ENCODE measurements around the gene MAP3K20.
"Not testable (repeated sequence)": the region's sequence is repeated elsewhere in the genome, so short reads cannot be mapped to it uniquely, and the experiment has no call there.

The MAP3K20 gene

DNA sequence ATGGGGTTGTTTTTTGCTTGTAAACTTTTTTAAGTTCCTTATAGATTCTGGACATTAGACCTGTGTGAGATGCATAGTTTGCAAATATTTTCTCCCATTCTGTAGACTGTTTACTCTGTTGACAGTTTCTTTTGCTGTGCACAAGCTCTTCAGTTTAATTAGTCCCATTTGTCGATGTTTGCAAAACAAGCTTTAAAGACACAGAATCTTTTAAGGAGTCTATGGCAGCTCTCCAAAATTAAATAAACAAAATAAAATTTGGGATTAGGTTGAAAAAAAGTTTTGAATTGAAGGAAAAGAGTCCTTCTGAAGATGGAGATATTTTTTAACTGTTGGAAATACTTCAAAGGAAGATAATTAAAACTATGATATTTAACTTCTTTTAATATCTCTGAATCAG lies 88.8 kb downstream of the MAP3K20 start:
- no peak for DNase-seq

DNA sequence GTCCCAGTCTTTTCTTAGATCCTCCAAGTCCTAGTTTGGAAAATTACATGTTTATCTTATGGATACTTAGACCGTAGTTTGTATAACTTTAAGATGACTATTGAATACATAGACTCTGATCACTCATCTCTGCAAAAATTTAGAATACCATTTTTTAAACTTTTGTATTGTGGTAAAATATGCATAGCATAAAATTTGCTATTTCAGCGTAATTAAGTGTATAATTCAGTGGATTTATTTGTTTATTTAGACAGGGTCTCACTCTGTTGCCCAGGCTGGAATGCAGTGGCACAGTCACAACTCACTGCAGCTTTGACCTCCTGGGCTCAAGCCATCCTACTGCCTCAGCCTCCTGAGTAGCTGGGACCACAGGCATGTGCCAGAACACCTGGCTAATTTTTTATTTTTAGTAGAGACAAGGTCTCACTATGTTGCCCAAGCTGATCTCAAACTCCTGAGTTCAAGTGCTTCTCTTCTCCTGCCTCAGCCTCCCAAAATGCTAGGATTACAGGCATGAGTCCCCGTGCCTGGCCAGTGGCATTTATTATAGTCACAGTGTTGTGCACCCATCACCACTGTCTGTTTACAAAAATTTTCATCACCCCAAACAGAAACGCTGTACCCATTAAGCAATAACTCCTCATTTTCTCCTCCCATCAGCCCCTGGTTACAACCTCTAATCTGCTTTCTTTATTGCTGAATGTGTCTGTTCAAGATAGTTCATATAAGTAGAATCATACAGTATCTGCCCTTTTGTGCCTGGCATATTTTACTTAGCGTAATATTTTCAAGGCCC lies 90.0 kb downstream of the MAP3K20 start:
- no peak for DNase-seq

DNA sequence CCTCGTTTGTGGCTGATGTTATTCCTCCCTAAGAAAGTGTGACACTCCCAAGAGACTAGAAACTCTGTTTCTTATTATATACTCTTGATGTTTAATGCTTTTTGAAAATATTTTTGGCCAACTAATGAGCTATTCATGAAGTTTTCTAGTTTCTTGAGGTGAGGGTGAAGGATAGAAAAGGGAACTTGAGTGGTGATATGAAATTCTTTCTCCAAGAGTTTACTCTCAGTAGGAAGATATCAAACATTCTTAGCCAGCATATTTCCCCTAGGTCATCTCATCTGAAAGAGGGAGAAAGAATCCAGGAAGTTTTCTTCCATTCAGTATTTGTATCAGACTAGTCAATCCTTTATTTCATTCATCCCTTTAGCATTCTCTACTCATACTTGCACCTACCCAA lies 95.7 kb downstream of the MAP3K20 start:
- no peak for DNase-seq

DNA sequence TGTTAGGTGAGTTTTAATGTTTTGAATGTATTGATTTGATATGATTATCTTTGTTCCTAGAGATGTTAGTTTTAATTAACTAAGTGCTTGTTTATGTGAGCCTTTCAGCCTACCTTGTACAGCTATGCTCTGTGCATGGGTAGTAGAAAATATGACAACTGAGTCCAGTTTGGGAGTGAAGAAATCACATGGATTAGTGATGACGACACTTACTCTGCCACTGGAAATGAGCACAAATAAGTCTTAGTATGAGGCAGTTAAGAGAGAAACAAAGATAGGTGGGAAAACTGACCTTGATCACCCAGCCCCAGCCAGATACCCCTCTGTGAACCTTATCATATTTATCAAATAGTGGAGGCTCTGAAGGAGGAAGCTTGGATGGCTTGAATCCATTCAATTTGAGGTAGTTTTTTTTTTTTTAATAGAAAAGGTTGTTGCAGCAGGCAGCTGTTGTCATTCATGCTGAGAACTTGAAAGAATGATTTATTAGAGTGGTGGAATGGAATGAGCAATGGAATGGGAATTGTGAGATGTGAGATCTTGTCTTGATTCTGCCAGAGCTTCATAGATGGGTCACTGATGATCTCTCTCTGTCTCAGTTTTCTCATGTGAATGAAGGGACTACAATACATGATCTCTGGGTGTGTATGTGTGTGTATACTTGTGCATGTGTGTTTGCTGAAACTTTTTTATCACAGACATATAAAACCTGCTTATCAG lies 96.4 kb downstream of the MAP3K20 start:
- no peak for DNase-seq

DNA sequence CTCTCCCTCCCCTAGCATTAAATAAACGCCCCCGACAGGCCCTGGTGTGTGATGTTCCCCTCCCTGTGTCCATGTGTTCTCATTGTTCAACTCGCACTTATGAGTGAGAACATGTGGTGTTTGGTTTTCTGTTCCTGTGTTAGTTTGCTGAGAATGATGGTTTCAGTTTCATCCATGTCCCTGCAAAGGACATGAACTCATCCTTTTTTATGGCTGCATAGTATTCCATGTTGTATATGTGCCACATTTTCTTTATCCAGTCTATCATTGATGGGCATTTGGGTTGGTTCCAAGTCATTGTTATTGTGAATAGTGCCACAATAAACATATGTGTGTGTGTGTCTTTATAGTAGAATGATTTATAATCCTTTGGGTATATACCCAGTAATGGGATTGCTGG lies 98.7 kb downstream of the MAP3K20 start:
- DNase-seq: not testable (repeated sequence)

DNA sequence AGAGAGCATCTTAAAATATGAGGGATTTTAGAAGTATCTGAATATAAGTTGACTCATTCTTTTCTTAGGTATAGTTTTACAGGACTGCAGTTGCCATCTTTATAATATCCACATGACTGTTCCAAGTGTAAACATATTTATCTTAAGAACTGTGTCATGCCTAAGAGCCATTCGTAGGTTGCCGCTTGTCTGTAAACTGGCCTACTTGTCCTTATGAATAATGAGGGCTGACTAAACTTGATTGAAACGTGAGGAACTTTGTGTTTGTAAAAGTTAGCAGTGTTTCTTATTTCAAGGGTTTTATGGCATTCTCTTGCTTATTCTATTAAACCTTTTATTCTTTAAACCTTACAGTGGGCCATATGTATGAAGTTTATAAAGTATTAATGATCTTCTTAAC lies 99.6 kb downstream of the MAP3K20 start:
- DNase-seq: no peak

DNA sequence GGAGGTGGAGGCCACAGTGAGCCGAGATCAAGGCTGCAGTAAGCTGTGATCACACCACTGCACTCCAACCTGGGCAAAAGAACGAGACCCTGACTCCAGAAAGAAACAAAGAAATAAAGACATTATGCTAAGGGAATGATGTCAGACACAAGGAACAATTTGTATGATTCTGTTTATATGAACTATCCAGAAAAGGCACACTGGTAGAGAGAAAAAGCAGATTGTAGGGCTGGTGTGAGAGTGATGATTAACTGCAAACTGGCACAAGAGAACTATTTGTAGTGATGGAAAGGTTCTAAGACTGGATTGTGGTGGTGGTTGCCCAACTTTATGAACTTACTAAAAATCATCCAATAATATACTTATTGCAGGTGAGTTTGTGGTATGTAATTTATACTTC lies 106.3 kb downstream of the MAP3K20 start:
- DNase-seq: no peak

DNA sequence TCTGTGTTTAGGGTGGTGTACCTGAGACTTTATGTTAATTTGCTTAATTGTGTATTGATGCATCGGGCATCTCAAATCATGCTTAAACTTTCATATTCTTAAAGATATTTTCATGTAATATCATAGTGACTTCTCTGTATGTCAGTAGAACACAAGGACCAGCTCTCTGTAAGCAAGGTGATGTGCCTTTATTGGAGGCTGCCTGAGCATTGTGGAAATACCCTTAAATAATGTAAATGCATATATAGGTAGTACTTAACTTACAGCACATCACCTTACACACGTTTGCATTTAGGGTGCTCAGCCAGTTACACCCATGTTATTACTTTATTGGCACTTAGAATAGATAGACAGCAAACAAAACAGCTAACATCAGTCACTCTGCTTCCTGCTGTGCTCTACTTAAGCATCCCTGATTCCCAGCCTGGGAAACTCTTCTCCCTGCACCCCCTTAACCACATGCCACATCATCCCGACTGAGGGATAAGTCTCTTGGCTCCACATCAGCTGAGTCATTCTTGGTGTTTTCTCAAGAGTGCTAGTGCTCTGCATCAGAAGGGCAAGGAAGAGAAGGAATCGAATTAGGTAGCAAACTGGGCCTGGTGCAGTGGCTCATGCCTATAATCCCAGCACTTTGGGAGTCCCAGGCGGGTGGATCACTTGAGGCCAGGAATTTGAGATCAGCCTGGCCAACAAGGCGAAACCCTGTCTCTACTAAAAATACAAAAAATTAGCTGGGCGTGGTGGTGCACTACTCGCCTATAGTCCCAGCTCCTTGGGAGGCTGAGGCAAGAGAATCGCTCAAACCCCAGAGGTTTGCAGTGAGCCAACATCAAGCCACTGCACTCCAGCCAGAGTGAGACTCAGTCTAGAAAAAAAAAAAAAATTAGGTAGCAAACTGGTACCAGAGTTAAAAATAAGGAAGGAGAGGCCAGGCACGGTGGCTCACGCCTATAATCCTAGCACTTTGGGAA lies 108.7 kb downstream of the MAP3K20 start:
- no peak for DNase-seq

DNA sequence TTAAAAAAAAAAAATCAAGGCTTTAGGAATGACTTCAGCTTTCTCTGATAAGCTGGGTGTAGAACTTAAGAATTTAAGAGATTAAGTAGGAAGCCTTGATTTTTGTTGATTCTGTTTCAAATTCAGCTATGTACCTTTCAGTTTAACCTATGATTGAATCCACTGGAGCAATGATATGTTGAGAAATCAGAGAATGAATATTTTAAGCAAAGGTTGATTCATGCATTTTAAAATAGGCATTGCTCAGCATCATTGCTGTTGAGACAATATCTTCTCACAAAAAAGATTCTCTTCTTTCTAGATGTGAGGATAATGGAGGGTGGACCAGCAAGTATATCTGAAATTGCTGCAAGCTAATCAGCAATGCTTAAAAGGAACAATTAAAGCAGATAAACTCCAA lies 109.8 kb downstream of the MAP3K20 start:
- DNase-seq: no peak

DNA sequence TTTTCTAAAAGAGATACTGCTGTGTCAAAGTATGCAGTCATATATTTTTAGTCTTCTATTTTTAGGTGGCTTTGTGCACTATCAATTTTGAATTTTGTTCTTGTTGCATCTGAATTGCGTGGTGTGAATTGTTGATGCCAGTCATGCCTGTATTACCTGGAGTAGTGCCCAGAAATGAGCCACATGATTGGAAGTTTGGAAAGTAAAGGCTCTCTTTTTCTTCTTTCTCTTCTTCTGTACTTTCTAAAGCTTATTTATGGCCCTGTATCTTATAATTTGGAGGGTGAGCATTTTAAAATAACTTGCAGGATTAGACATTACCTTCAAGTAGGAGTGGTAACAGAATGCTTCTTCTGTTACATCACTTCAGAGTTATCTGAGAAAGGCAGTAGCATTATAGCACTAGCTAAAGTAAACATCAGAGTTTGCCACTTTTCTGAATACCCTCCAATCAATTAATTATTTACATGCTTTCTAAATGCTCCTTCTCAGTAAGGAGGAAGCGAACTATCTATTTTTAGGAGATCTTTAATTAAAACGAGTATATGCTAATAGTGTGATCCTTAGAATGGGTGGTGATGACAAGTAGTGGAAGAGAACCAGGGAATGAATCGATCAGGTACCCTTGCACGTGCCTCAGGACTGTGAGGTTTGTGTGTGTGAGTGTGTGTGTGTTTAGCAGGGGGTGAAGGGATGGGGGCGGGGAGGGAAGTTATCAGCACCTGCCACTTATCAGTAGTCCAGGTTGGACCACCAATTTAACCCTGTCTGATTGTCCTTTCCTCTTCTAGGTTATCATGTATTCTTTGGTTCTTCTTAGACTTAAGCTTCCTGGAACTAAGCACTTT lies 112.5 kb downstream of the MAP3K20 start:
- peak; percentile 9 for DNase-seq

DNA sequence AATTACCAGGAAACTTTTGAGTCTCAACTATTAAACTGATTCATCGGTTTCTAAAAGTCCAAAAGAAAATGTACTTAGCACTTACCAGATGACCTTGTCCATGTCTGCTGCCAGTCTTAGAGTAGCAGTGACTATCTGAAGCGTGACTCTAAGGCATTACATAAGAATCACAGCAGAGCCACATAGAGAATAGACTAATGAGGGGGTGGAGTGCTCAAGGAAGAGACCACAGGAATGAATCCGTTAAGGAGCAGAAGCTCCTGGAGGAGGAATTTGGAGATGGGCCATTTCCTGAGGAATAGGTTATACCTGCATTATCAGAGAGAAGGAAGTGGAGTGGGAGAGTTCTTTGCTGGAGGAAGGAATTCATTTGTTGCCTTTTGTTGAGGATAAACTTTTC lies 116.0 kb downstream of the MAP3K20 start:
- DNase-seq: no peak

DNA sequence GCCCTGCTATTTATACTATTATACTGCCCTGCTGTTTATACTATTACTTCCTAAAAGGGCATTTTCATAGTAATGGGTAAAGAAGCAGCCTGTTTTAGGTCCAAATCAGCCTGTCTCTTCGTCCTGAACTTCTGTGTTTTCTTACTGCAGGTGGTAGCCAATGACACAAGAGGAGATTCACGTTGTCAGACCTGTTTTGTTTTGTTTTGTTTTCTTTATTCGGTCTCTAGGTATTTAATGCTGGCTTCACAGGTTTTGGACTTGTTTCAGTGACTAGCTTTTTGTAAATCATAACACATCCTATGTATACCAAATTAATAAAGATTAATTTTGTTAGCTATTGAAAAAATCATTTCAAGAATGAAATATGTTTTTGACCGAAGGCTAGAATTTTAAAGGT lies 116.4 kb downstream of the MAP3K20 start:
- no peak for DNase-seq

DNA sequence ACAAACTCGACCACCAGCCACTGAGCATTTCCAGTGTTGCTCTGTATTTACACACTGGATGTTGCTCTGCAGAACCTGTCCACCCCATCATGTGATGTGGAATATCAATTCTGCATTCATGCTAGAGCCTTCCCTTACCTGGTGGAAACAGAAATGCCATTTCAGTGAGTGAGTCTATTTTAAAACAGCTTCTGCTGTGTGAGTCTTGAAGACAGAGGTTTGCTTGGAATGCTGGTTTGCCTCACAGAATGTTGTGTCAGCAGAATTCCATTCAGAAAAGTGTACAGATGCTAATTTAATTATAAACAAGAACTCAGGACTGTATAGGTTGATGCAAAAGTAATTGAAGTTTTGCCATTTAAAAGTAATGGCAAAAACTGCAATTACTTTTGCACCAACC lies 118.3 kb downstream of the MAP3K20 start:
- DNase-seq: no peak

DNA sequence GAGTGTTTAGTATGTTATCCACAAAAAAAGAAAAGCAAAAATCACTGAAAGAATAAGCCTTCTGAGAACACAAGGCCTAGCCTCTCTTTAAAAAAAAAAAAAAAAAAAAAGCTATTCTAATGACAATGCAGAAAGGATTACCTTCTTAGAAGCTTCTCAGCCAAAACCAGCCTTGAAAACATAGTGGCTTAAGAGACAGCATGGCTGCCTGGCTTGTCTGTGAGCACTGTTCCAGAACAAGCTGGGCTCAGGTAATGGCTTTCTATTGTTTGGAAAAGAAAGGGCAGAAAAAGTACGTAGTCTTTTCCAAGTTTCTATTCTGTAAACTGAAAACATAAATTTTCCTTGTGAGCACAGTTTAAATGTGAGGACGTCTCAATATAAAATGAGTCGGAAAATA lies 119.5 kb downstream of the MAP3K20 start:
- DNase-seq: no peak

DNA sequence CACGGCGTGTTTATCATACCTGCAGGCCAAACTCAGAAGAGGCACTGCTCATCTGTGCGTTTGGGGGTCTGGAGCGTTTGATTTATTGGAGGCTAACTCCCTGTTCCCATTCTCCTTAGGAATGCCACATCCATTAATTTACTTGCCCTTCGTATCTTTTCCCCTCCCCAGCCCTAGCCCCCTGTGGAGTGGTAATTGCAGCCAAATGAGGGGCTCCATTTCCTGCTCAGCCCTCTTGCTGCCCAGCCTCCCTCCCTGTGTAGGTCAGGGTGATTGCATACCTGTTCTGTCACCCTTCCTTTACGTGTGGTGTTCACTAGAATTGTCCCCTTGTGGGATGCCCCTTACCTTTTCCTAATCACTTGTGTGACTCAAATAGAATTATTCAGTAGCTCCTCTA lies 120.4 kb downstream of the MAP3K20 start:
- DNase-seq: no peak

DNA sequence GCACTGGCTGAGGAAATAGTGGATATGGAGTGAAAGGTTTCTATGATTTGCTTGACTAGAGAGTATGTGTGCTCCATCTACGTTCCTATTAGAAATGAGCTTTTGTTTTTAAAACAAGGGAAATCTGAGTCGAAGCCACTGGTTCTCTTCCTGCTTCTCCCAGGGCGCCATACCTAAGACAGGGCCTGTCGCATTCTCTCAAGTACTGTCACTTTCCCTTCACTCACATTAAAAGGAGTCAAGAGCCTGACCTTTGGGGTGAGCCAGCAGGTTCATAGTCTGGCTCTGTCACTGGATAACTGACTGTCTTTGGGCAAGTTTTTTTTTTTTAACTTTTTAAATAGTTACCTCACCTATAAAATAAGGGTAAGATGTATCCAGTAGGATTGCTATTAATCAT lies 121.0 kb downstream of the MAP3K20 start:
- DNase-seq: no peak

DNA sequence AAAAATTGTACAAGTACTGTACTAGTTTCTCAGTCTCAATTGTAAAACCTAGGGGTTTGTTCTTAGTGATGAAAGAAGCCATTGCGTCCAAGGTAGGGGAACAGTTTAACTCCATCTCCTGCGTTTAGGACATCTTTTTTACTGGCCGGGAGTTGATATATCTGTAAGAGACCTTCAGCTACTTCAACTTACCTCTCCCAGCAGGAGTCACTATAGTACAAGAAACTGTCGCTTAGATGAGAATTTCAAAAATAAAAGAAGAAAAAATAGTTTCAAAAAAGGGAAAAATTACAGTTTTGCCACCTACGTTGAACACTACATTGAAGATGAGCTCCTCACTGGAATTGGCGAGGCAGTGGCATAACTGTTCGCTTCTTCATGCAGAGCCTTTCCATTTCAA lies 122.7 kb downstream of the MAP3K20 start:
- DNase-seq: no peak

DNA sequence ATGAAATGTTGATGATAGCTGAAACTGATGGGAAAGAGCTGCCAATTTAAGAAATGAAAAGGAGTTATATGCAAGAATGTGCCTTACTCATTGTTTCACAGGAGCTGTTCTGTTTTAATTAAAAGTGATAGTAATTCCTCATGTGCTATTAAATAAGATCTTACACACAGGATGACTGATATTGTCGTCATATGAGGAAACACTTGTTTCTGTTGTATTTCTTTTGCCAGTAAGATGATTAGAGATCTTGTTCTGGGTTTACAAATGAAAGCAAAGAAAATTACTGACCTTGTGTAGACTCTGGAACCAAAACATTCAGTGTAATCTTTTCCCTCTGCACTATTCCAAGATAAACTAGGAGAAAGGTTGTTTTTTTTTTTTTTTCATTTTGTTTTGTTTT lies 123.6 kb downstream of the MAP3K20 start:
- no peak for DNase-seq

DNA sequence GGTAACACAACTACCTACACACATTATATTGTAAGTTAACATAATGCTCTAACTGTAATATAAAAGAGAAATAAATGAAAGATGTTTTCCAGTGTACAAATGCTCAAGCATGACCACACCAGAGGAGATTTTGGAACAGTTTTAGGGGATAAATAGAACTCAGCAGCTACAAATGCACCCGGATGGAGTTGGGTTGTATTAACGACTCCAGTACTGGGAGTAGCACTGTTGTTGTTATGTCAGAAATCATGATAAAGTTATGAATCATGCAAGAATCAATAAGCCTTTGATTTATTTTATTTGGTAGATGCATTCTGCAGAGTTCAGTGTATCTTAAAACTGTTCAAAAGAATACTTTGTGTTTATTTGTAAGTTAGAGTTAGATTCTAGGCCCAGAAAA lies 126.9 kb downstream of the MAP3K20 start:
- DNase-seq: no peak

DNA sequence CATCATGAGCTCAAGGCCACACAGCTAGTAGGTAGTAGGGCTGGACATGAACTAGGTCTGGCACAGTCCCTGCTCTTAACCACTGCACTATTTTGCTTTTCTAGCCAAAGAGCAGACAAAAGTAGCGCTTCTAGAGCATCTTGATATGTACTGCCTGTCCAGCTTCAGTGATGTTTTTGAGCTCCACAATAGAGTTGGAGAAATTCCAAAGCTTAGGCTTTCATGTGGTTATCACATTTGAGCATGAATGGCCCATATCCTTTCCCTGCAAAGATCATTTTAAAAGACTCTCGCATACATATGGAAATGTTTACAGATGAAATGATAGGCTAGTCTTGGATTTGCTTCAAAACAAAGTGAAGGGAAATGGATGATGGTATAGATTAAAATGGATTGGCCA lies 128.7 kb downstream of the MAP3K20 start:
- DNase-seq: no peak

DNA sequence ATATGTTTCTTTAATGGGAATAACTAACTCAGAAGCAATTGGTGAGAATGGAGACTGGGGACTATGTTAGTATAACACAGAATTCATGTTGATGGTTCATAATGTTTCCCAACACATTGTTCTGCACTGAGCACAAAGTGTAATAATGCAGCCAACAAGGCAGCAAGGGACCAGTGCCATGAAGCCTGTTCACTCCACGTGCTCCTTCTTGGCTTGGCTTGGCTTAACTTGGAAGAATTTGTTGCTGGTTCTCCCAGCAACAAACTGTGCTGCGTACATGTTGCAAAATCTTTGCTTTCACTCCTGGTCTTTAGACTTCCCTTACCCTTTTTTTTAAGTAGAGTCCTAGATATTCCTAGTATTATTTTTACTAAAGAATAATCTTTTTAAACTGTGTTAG lies 129.7 kb downstream of the MAP3K20 start:
- no peak for DNase-seq

DNA sequence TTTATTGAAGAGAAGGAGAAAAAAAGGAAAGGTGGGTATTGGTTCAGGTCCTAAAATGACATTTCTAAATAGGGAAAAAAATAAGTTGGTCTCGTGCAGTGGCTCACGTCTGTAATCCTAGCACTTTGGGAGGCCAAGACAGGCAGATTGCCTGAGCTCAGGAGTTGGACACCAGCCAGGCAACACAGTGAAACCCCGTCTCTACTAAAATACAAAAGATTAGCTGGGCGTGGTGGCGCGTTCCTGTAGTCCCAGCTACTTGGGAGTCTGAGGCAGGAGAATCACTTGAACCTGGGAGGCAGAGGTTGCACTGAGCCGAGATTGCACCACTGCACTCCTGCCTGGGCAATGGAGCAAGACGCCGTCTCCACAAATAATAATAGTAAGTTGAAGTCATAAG lies 131.5 kb downstream of the MAP3K20 start:
- not testable (repeated sequence) for DNase-seq
